MM.1S (cell line): Measurements from ENCODE around the gene TMEM205.

Experiments used
- EZH2 ChIP-seq: fragments of 300-600 bp; sonication (generic); optimal IDR thresholded peaks from 2 replicates; pipeline ENCODE3; 2017; ENCODE audit warnings: low read depth, mild to moderate bottlenecking, antibody characterized with exemption, low read length, mixed read lengths
- TF ChIP-seq, protein P1 (sequence below): fragments of 300-600 bp; sonication (generic); IDR thresholded peaks from 2 replicates; pipeline ENCODE4 v1.5.1; 2016; ENCODE audit warnings: antibody characterized with exemption, low read length, mixed read lengths

DNA sequence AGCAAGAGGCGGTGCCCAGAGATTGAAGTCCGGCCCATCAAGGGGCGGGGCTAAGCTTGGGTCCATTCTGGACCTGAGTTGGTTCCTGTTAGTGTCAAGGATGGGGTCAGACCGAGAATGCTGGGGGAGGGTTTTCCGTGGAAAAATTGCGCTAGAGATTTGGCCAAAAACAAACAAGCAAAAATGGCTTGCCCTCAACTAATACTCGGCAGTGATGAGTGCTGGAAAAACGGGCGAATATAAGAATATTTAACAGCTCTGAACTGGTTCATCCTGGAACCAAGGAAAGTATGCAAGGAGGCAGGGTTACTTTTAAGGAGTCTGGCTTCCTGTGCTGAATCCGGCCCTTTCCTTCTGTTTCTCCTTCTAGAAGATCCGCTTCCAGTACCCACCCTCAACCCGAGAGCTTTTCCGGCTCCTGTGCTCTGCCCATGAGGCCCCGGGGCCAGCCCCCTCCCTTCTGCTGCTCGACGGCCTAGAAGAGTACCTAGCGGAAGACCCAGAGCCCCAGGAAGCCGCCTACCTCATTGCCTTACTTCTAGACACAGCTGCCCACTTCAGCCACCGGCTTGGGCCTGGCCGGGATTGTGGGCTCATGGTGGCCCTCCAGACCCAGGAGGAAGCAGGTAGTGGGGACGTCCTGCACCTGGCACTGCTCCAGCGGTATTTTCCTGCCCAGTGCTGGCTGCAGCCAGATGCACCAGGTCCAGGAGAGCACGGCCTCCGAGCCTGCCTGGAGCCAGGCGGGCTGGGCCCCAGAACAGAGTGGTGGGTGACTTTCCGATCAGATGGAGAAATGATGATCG lies 29.3 kb upstream of the TMEM205 start:
- TF ChIP-seq, protein P1, sequence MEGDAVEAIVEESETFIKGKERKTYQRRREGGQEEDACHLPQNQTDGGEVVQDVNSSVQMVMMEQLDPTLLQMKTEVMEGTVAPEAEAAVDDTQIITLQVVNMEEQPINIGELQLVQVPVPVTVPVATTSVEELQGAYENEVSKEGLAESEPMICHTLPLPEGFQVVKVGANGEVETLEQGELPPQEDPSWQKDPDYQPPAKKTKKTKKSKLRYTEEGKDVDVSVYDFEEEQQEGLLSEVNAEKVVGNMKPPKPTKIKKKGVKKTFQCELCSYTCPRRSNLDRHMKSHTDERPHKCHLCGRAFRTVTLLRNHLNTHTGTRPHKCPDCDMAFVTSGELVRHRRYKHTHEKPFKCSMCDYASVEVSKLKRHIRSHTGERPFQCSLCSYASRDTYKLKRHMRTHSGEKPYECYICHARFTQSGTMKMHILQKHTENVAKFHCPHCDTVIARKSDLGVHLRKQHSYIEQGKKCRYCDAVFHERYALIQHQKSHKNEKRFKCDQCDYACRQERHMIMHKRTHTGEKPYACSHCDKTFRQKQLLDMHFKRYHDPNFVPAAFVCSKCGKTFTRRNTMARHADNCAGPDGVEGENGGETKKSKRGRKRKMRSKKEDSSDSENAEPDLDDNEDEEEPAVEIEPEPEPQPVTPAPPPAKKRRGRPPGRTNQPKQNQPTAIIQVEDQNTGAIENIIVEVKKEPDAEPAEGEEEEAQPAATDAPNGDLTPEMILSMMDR: no peak
- no peak for TF ChIP-seq EZH2
